Activated CD4-positive, alpha-beta T cell treated with anti-CD3 and anti-CD28 coated beads, Interleukin-2, Interleukin-4, amounts not matched to agents 100 ng/mL and 50 ng/mL, durations not matched to agents 16 hours and 8 hours (primary cell): ENCODE results near the gene SPECC1.
"Not testable (repeated sequence)": the region's sequence is repeated elsewhere in the genome, so short reads cannot be mapped to it uniquely, and the experiment has no call there.

Source experiments
- DNase-seq: peaks from one replicate; pipeline ENCODE4 v3.0.0-alpha.2; 2020; ENCODE audit warnings: low spot score

Gene SPECC1

DNA sequence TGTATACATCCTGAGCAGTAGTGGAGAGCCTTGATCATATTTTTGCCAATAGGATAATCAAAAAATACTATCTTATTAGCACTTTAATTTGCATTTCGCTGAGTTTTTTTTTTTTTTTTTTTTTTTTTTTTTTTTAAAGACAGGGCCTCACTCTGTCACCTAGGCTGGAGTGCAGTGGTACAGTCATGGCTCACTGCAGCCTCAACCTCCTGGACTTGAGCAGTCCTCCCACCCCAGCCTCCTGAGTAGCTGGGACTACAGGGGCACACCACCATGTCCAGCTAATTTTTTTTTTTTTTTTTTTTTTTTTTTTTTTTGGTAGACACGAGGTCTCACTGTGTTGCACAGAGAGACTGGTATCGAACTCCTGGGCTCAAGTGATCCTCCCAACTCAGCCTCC, 230.6 kb downstream of the SPECC1 start:
- not testable (repeated sequence) for DNase-seq

DNA sequence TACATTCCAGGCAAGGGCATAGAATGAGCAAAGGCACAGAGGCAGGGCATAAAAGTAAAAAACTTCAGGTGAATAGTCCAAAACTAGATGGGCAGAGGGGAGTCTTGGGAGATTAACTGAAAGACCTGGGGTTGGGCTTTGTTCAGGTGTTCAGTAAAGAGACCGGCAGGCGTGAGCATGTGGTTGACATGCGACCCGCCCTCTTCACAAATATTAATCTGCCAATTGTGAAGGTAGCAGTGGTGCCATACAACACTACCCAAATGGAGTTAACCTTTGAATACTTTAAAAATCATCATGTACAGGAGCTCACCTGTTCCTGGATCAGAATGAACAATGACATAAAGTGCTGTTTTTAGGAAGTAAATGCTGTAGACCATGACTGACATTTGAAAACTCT, 232.7 kb downstream of the SPECC1 start:
- DNase-seq, result no peak

GRCh38 chr17:20242271-20242670, 233.1 kb downstream of the SPECC1 start:
- DNase-seq, result no peak

GRCh38 chr17:20243524-20243923, 234.4 kb downstream of the SPECC1 start:
- DNase-seq, result no peak

DNA sequence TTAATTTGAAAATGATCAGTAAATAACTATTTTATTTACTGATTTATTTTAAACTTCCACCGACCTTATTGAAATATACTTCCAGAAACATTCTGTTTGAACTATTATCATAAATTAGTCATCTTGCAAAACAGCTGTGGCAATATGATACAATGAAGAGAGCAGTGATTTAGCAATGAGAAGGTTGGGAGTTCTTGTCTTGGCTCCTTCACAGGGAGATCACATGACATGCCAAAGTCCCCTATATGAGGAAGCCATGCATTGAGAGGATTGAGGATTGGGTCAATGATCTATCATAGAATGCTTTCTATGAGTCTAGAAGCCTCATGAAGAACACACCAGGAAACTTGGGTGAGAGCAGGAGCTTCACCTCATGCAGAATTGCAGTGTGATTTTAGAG, 235.5 kb downstream of the SPECC1 start:
- no peak for DNase-seq

DNA sequence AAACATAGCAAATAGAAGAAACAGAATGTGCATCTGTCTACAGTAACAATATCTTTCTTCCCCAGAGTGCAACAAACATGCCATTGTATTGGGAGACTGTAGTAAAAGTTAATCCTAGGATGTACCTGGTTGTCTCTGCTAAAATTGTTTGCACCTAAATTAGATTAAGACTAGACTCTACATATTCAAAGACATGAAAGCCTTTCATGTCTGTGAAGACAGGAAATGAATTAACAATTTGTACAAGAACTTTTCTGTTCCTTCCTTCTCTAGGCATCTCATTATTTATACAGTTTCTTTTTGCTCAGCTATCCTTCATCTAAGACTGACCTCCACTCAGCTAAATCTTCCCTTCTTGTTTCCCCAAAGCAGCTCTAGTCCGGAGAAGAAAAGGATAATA, 237.5 kb downstream of the SPECC1 start:
- no peak for DNase-seq

DNA sequence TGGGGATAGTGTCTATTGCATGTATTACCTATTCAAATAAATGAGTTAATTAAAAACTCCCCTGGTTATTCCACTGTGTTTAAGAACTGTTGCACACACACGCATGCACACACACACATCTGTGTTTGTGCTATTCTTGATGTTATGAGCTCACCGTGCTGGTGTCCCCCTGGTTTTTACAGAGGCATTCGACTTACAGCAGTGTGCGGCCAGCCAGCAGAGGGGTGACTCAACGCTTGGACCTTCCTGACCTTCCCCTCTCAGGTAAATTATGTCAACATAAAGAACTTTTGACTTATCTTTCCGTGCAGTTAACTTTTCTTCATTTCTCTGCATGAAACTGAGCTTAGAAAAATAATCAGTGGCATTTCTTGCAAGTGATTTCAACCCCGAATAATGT, 244.2 kb downstream of the SPECC1 start:
- DNase-seq, result no peak

- no peak for DNase-seq
Observed at GRCh38 chr17:20254541-20254940, 245.4 kb downstream of the SPECC1 start.

DNA sequence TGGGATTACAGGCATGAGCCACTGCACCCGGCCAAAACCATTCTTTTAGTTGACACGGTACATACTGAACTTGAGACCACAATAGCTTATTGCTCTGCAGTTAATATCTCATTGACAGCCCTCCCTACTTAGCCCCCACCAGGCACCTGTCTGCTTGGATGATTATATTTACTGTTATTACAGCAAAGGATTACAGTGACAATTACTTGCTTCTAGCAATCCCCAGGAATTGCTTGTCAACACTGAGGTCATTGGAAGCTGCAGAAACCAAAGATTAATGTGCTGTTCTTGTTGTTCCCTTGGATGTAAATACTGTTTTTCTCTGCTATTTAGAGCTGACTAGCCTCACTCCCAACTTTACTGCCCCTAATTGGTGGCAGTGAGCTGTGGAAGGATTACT, 247.0 kb downstream of the SPECC1 start:
- no peak for DNase-seq

- no peak for DNase-seq
Observed at GRCh38 chr17:20257008-20257407, 247.8 kb downstream of the SPECC1 start.

DNA sequence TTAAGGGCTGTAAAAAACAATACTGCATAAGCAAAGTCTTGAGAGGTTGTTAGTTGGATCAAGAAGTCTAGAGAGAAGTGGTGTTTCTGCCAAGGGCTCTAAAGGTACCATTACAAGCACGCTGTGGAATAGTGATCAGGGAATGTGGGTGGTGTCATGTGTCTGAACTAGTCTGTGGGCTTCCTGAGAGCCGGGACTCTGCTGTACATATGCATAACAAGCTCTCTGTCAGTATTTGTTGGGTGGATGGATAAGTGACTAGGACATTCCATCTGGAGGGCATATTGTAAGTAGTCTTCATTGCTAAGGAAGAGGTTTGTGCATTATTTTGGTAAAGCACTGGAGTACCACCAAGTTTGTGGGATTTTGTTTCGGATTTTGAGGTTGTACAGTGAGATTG, 248.6 kb downstream of the SPECC1 start:
- no peak for DNase-seq

DNA sequence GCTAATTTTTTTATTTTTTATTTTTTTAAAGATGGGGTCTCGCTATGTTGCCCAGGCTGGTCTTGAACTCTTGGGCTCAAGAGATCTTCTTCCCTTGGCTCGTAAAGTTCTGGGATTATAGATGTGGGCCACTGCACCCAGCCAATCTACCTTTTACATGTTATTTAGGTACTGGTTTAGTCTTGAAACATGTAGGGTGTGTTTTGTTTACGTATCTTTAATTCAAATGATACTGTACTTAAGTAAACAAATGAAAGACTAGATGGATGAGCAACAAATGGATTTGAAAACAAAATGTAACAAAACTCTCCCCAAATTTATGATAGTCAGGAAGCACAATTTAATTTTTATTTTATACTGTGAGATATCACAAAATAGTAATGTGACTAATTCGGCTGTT, 250.5 kb downstream of the SPECC1 start:
- no peak for DNase-seq

GRCh38 chr17:20260268-20260667, 251.1 kb downstream of the SPECC1 start:
- no peak for DNase-seq

GRCh38 chr17:20262226-20263114, 253.3 kb downstream of the SPECC1 start:
- no peak for DNase-seq

- DNase-seq, result not testable (repeated sequence)
Observed at GRCh38 chr17:20263115-20263433, 253.9 kb downstream of the SPECC1 start.

GRCh38 chr17:20263595-20263994, 254.4 kb downstream of the SPECC1 start:
- DNase-seq, result no peak

- DNase-seq, result no peak
Observed at GRCh38 chr17:20264996-20265395, 255.8 kb downstream of the SPECC1 start.

DNA sequence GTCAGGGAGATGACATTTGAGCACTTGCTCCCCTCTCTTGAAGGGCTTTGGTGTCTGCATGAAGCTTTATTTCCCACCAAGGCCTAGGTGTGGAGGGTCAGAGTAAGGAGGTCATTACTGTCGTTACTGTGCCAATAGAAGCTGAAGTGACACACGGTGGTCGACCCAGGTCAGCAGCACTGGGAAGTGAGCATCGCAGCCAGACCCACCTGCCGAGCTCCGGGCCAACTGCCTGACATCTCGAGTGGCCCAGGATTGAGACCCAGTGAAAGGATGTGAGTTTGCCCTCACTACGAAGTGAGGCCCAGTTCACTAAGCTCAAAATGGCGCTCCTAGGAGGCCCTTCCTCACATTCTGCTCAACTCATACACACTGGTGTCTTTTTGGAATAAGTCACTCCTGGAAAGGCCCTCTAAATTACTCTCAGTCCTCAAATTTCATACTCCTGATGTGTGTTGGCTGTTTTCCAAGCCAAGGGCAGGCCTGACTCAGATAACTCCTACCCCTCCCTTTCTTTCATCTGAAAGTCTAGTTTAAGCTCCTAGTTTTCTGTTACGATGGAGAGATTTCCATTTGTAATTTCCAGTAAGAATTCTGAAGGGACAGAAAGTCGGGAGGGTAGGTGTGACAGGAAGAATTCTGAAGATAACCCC, 257.8 kb downstream of the SPECC1 start:
- DNase-seq, result no peak

DNA sequence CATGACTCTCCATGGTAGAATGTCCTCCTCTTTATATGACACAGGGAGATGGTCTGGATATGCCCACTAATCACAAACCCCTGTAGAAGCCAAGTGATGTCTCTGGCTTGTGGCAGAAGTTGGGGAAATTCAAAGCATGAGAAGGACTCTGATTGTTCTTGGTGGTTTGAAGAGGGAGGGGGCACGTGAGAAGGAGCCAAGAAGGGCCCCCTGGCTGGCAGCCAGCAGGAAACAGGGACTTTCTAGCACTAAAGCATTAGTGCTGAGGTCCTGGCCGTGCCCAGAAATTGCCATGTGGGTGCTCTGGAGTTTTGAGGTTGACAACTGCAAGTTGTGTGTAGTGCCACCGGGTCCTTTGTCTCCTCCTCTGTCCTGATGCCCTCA, 258.3 kb downstream of the SPECC1 start:
- DNase-seq, result no peak

DNA sequence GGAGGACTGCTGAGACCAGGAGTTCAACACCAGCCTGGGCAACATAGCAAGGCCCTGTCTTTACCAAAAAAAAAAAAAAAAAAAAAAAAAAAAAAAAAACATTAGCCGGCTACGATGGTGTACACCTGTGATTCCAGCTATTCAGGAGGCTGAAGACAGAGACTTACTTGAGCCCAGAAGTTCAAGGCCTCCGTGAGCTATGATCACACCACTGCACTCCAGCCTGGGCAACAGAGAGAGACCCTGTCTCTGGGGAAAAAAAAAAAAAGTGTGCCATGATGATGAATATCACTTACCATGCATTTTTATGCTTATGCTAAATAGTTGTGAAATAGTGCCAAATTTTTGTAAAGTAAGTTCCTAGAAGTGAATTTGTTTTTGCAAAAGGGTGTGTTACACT, 261.2 kb downstream of the SPECC1 start:
- no peak for DNase-seq

DNA sequence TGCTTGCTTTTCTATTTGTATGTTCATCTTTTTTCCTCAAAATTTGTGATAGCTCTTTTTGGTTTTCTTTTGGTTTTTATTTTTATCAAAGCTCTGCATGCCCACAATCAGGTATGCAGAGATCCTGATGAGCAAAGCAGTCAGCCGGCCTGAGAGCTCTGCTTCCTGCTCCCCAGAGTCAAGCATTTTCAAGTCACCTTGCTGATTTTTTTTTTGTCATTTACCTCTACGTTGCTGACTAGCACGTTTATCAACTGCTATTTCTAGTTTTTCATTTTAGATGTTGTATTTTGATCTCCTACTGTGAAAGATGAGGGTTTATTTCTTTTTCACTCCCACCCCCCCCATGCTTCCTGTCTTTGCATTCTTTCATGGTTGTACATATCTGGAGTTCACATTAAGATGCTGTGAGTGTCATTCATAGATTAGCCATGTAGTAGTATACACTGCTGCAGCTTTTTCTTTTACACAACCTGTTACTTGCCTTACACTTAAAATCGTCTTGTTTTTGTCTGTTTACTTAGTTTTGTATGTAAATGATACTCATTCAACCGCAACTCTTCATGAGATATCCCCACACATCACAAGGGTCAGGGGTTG, 262.0 kb downstream of the SPECC1 start:
- no peak for DNase-seq

GRCh38 chr17:20273741-20274500, 264.8 kb downstream of the SPECC1 start:
- no peak for DNase-seq

DNA sequence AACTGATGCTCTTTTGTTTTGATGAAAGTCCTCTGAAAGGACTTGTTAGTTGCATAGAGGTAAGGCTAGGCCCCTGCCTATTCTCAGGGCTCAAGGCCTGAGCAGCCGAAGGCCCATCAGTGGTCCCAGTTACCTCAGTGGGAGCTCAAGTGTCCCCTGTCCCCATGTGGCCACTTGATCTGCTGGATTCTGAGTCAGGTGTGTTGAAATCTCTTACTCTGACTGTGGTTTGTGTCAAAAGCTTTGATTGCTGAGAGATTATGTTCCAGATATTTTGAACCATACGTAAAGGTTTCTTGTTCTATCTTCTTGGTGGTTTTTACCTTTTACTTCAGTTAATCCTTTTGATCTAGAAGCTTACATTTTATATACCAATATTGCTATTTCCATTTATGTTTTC, 266.5 kb downstream of the SPECC1 start:
- DNase-seq, result no peak
